NCI-H2171 treated with DMSO at 0.1 percent for 48 hours (cell line): ENCODE results near the gene GPR152.

ENCODE experiments used
- DNase-seq: peaks from one replicate; lab custom pipeline; 2025; lab: John Stamatoyannopoulos, UW

GPR152 gene, protein sequence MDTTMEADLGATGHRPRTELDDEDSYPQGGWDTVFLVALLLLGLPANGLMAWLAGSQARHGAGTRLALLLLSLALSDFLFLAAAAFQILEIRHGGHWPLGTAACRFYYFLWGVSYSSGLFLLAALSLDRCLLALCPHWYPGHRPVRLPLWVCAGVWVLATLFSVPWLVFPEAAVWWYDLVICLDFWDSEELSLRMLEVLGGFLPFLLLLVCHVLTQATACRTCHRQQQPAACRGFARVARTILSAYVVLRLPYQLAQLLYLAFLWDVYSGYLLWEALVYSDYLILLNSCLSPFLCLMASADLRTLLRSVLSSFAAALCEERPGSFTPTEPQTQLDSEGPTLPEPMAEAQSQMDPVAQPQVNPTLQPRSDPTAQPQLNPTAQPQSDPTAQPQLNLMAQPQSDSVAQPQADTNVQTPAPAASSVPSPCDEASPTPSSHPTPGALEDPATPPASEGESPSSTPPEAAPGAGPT

DNA sequence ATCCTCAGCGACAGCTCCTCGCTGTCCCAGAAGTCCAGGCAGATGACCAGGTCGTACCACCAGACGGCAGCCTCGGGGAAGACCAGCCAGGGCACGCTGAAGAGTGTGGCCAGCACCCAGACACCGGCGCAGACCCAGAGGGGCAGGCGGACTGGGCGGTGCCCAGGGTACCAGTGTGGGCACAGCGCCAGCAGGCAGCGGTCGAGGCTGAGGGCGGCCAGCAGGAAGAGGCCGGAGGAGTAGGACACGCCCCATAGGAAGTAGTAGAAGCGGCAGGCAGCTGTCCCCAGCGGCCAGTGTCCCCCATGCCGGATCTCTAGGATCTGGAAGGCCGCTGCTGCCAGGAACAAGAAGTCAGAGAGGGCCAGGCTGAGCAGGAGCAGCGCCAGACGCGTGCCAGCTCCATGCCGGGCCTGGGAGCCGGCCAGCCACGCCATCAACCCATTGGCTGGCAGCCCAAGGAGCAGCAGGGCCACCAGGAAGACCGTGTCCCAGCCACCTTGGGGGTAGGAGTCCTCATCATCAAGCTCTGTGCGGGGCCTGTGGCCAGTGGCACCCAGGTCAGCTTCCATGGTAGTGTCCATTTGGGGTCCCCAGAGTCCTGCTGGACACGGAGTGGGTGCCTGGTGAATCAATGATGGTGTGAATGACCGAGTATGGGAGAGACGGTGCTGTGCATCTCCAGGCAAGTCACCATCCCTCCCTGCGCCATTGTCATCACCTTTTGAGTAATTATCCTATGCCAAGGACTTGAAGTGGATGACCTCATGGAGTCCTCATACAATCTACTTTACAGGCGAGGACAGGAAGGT lies at the start of gene GPR152:
TSS of gene GPR152 (minus strand) at position 589 of the 812 bp plus-strand sequence. CDS start at position 584, 5 bp downstream.
- DNase-seq = no peak

DNA sequence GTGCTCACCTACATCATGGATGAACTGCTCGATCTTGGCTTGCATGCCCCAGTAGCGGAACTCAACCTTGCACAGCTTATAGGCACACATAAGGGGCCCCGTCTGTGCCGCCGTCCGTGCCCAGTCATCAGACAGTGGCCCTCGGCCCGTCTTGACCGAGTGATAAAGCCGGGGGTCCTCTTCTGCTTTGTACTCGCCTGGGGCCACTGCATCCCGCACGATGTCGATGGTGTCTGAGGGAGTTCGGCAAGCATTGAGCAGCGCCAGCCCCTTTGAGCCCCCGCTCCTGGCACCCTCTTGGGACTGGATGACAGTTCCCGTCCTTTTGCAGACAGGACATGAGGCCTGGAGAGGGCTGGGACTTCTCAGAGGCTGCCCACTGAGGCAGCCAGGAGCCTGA lies 49.3 kb upstream of the GPR152 start:
- DNase-seq = no peak

DNA sequence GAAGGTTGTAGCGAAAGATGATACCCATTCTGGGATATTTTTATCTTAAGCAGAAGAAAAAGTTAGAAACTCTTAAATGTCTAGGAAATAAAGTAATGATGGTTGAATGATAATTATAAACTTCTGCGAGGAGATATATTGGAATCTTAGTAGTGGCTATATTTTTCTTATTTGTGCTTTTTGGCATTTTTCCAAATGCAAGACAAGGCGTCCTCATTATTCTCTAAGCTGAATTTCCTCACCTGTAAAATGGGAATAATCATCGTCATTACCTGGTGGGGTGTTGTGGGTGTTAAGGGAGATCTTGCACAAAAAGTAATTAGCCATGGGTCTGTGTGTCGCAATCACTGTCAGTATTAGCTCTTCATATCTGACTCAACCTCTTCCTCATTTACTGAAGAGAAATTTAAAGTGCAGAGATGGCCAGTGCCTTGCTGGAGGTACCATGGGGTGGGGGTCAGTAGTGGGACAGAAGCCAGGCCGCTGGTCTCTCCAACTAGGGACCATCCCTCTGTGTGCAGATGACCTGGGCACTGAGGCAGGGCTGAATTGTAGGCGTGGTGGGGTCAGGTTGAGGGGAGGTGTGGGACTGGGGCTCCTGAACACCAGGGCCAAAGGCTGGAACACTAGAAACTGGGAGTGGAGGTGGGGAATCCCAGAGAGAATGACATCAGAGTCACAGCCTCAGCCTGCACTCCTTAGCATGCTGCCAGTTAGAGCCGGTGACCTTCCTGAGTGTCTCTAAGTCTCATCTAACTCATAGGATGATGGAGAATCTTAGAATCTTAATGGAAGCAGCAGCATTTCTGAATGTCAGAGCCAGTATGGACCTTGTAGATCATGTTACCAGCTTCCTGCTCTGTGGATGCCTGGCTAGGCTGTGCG lies 48.5 kb upstream of the GPR152 start:
- DNase-seq = no peak

DNA sequence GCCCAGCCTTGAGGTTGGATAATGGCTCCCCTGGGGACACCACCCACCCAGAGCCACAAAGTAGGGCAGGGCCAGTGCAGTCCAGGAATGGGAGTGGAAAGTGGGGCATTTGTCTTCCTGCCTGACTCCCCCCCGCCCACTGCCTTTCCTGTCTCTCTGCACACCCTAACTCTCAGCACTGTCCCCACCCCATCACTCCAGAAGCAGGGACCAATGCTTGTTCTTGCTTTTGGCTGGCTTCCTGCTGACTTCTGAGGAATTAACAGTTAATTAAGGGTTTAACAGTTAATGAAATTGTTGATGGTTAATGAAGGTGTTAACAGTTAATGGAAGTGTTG lies 47.9 kb upstream of the GPR152 start:
- no peak for DNase-seq

DNA sequence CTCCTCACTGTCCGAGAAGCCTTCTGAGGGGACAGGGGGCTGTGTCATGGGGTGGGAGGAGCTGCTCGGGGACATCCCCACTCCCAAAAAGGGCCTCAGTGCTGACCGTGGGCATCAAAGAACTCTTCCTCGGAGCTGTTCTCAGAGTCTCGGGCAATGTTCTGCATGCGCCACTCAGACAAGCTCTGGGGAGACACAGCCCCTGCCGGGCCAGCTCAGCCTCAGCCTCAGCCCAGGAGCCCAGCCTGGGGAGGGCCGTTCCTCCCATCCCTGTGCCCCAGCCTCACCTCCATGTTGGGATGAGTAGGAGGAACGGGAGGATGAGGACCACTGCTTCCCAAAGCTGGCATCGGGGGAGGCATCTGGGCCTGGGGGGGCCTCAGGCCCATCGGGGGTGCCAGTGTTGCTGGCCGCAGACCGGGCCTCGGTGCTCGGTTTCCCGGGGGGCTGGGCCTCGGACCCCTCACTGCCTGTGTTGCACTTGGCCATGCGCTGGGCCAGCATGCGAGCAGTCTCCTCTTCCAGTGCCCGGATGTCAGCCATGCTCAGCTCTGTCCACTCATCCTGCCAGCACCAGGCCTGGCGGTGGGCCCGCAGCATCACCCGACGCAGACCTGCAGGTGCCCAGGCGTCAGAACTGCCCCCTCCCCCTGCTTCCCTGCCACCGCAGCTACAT lies 47.4 kb upstream of the GPR152 start:
- DNase-seq = no peak

DNA sequence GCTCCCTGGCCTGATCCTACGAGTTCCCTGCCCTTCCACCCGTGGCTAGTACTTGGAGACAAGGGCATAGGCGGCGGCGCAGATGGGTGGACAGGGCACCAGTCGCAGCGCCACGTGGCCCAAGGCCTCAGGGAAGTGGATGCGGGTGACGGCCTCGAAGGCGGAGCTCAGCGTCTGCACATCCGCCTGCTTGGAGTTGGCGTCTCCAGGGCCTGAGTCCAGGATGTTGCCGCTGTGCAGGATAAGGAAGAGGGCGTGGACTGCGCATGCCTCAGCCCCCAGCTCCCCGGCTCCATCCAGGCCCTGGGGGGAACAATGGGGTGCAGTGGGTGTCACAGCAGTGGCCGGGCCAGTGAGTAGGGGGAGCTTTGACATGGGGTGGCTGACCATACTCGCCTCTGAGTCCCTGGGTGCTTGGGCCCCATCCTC lies 46.0 kb upstream of the GPR152 start:
- DNase-seq = no peak

DNA sequence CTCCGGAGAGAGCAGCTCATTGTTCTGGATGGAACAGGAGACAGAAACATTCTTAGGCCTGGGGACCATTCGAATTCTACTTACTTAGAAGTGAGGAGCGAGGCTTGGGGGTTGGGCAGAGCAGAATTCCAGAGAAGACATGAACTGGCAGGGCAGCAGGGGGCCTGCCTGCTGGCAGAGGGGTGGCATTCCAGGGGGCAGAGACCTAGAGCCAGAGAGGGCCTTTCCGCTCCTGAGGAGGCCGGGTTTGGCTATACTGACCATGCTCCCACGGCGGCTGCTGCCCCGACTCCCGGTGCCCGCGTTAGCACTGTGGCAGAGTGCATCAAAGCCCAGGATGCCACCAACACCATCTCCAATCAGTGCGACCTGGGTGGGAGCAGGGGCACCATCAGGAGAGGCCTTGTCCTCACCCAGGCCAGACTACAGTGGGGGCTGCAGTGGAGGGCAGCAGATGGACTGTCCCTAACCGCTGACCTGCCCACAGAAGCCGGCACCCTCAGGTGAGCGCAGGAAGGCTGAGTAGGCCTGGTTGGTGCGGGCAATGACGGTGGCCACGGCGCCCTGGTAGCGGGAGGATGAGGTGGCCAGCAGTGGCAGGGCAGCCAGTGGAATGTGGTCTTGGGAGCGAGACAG lies 45.2 kb upstream of the GPR152 start:
- DNase-seq = no peak

DNA sequence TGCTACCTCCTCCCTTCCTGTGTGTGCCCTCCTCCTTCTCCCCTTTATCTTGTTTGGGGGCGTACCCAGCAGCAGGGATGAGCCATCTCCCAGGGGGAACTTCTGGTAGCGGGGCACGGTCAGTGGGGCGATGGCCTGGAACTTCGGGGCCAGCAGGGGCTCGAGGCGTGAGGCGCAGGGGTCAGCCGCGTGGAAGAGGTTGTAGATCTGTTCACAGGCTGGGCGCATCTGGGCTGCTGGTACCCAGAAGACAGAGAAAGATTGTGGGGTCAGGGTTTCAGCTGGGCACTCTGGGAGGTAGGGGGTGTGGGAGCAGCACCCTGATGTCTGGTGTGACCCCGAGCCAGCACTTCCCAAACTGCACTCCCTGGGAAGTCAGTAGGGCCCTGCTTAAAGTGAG lies 43.6 kb upstream of the GPR152 start:
- DNase-seq = no peak

DNA sequence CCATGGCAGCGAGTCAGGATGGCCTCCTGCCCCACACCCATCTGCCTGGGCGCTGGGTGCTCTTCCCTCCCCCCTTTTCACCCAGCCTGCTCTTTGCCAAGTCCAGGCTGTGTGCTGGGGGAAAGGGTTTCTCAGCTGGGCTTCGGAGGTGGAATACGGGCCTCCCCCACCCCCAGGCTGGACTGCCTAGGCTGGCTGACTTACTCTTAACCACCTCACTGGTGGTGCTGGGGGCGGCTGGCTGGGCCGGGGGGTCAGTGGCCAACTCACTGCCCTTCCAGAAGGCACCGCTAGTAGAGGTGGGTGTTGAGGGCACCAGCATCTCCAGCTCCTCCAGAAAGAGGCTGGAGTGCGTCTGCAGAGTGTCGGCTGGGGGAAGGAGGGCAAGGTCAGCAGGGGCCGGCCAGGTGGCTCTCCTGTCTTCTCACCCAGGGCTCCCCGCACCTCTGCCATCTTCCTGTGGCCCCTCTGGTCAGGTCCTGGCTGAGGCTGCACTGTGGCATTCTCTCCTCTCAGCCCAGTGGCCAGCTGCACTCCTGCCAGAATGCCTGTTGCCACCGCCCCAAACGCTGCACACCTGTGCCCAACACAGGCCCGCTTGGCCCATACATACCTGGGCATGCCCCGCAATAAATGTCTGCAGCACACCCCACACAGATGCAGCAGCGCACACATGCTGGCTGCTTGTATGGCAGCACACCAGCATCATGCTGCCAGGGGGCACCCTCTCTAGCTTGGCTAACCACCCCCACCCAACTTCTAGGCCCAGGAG lies 42.9 kb upstream of the GPR152 start:
- DNase-seq = no peak

DNA sequence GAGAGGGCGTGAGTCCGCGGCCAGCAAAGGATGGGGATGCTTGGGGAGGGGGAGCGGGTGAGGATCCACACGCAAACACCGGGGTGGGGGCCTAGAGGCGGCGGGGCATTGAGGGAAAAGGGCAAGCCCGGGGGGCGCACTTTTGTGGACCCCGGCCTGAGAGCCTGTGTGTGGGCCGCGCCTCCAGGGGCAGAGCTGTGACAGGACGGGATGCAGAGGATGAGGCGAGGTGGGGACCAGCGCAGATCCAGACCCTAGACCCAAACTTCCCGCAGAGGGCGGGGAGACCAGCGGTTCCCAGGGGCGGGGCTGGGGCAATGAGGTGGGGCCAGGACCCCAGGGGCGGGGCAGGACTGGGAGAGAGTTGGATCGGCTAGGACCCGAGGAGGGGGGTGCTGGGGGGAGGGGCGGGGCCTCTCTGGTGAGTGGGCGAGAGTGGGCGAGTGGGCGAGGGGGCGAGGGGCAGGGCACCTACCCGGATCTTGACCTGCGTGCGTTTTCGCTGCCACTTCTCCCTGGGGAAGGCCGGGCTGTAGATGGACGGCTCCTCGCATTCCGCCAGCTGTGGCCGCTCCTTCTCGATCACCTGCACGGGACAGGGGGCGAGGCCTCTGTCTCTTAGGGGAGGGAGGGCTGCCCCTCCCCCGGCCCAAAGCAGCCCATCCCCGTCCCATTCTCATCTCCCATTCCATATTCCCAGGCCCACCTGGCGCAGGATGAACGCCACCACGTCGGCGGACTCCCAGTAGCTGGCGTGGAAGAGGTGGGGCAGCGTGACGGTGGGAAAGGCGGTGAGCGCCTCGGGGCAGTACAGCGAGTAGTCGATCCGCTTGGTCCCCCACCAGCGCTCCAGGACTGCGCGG lies 42.1 kb upstream of the GPR152 start:
- no peak for DNase-seq

DNA sequence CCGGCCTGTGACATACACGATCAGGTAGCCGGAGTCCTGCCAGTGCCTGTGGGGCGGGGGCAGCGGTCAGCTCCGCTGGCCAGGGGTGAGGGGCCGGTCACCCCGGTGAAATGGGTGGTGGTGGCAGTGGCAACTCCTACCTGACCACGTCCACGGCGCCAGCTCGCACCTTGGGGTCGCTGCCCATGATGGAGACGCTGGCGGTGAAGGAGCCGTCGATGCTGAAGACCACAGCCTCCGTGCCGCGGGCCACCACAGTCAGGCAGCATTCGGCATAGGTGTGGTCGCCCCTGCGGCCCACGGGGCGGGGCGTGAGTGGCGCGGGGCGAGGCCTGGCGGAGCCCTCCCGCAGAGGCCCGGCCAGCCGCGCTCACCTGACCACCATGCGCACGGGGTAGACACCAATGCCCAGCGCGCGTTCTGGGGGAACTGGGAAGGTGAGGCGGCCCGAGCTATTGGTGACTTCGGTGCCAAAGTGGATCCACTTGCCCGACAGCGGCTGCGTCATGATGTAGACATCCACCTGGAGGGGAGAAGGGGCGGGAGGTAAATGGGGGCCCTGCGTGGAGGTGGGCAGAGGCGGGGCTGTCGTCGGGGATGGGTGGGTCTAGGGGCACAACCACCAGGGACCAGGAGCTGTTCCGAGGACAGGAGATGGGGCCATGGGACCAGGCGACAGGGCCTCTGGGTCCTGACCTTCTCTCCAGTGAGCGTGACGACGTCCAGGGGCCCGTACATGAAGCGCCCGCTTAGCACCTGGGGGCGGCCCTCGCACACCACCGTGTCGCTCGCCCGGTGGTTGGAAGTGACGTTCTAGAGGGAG lies 41.2 kb upstream of the GPR152 start:
- DNase-seq = no peak

DNA sequence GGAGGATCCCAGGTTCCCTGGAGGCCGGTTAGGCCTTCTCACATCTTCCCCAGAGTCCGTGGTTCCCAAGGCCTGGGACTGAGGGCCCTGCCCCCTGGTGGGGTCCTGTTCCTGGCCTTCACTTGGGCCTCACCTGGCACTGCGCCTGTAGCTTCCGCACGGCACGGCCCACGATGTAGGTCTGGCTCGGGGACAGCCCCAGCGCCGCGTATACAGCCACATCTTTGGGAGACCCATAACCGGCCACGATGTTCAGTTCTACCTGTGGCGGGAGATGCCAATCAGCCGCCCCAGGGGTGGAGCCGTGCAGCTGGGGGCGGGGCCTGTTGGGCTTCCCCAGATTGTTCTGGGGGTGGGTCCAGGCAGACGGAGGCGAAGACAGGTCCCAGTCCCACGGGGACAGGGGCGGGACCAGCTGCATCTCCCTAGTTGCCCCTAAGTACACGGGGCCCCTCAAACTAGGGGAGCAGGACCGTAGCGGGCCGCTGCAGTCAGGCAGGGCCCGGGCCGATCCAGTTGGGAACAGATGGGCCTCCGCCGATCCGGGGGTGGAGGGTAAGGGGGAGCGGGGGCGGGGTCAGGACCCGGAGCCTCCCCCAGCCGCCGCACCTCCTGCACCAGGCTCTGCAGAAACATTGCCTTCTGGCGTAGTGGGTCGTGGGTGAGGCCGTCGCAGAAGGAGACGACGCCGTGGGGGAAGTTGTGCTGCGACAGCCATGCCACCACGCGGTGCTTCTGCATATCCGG lies 40.4 kb upstream of the GPR152 start:
- DNase-seq = no peak

DNA sequence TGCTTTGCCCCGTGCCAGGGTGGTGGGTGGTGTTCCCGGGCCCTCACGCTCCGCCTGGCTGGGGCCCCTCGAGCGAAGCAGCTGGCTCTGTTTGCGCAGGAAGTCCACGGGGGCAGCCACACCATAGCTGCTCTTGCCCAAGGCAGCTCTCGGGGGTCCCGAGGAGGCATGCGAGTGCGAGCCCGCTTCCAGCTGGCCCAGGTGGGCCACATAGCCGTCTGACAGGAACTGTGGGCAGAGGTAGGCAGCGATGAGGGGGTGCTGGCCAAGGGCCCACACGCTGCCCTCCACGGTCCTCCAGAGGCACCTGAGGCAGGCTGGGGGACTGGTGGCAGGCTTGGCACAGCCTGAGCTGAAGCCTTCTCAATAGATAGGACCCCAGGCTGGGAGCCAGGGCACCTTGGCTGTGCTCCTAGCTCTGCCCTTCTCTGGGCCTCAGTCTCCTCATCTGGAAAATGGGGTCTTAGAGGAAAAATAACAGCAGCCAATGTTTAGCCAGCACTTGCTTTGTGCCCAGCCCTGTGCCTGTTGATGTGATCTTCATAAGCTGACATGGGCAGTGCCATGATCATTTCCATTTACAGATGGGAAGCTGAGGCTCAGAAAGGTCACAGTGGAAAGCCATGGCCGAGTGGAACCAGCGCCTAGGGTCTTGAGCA lies 39.7 kb upstream of the GPR152 start:
- DNase-seq = no peak

DNA sequence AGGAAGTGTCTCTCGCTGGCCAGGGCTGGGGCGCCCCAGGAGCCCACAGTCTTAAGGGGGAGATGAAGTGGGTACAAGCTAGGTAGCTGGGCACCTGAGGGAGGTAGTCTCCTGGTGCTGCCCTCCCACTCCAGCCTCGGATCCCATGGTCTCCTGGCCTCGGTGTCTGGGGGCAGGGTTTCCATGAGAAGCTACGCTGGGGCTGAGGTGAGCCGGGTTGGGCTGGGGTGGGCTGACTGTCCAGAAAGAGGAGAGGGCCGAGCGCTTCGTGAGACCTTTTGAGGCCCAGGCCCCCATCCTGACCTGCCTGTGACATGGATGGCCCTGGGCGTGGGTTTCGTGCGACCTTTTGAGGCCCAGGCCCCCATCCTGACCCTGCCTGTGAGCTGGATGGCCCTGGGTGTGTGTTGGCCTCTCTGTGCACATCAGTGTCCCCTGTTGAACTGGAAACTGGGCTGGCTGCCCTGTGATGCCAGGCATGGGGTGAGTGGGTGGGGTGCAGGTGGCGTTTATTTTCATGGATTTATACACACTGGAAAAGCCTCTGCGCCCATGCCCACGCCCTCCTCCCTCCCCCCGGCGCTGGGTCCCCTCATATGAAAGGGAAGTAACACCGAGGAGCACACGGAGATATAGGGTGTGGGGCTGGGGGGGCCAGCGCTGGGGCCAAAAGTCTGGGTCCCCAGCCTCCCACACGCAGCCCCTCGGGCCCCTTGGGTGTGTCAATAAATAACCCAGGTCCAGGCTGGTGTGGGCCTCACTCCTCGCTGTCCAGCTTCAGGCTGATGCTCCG lies 38.9 kb upstream of the GPR152 start:
- no peak for DNase-seq

DNA sequence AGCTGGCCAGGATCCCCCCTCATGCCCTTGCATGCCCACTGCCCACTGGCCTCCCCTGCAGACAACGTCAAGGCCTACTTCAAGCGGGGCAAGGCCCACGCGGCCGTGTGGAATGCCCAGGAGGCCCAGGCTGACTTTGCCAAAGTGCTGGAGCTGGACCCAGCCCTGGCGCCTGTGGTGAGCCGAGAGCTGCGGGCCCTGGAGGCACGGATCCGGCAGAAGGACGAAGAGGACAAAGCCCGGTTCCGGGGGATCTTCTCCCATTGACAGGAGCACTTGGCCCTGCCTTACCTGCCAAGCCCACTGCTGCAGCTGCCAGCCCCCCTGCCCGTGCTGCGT lies 38.2 kb upstream of the GPR152 start:
- no peak for DNase-seq

DNA sequence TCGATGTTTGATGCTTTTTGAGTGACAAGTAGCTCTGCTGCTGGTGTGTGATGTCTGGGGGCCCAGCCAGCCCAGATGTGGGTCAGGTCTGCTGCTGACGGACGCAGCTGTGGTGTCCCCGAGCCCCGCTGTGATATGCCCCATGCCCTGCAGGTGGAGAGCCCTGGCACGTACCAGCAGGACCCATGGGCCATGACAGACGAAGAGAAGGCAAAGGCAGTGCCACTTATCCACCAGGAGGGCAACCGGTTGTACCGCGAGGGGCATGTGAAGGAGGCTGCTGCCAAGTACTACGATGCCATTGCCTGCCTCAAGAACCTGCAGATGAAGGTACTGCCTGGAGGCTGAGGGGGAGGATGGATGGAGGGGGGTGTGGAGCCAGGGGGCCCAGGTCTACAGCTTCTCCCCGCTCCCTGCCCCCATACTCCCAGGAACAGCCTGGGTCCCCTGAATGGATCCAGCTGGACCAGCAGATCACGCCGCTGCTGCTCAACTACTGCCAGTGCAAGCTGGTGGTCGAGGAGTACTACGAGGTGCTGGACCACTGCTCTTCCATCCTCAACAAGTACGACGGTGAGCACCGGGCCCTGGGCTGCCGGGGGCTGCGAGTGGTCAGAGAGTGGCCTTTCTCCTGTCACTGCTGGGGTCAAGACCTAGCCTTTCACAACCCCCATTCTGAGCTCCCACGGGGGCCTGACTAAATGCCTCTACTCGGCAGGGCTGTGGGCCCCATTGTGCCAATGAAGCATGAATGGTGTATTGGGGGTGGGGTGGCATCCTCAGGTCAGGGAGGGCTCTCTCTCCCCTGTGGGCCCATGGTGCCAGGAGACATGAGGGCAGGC lies 37.6 kb upstream of the GPR152 start:
- no peak for DNase-seq
